K562 (cell line): ENCODE data around the gene FASTK. TPM values are rescaled to one million over a fixed set of nuclear protein-coding genes. Genes with fewer than 3 reads are reported as not detected.

Source experiments
- BCLAF1 ChIP-seq, 2 experiments: fragments of 450-650 bp in 1 of 2; IDR thresholded peaks; 2 replicates each; pipeline ENCODE4 v1.6.1; 2011 to 2017; ENCODE audit warnings: low read depth in 2 of 2, antibody characterized with exemption in 1 of 2, borderline replicate concordance in 1 of 2, low read length in 1 of 2, mild to moderate bottlenecking in 1 of 2, mixed read lengths in 1 of 2; ENCODE audit not compliant: control insufficient read depth in 1 of 2
- ETS2 ChIP-seq: IDR thresholded peaks from 2 replicates; pipeline ENCODE4 v1.6.1; 2016; ENCODE audit warnings: borderline replicate concordance, missing genetic modification characterization, mild to moderate bottlenecking, moderate library complexity, missing compliant biosample characterization; ENCODE audit not compliant: poor library complexity, severe bottlenecking
- FOXA1 ChIP-seq: fragments of 450-650 bp; IDR thresholded peaks from 2 replicates; pipeline ENCODE4 v1.6.1; 2016; ENCODE audit warnings: mild to moderate bottlenecking, borderline replicate concordance
- GABPB2 ChIP-seq: fragments of 250-450 bp; sonication (Bioruptor Pico); conservative IDR thresholded peaks from 2 replicates; pipeline ENCODE4 v1.5.1; 2021; ENCODE audit warnings: mild to moderate bottlenecking
- MAZ ChIP-seq, 2 experiments: fragments of 450-650 bp in 1 of 2; sonication (generic) in 1 of 2; formaldehyde crosslinking; IDR thresholded peaks in 1 of 2; conservative IDR thresholded peaks in 1 of 2; 2 replicates each; pipeline versions ENCODE4 v1.4.0 to v1.5.0; 2020; ENCODE audit warnings: mild to moderate bottlenecking in 1 of 2, missing genetic modification reagents in 1 of 2
- NR3C1 ChIP-seq: sonication (generic); formaldehyde crosslinking; IDR thresholded peaks from 2 replicates; pipeline ENCODE4 v1.8.1; 2022; ENCODE audit warnings: missing genetic modification reagents
- PBX2 ChIP-seq, 2 experiments: IDR thresholded peaks in 1 of 2; conservative IDR thresholded peaks in 1 of 2; 2 replicates each; pipeline ENCODE4 v1.6.1; 2016; ENCODE audit warnings: low read depth in 2 of 2, mild to moderate bottlenecking in 1 of 2, missing compliant biosample characterization in 1 of 2, missing genetic modification characterization in 1 of 2, moderate library complexity in 1 of 2
- POLR3A ChIP-seq: IDR thresholded peaks from 2 replicates; pipeline ENCODE4 v1.6.1; 2011; ENCODE audit warnings: borderline replicate concordance, mild to moderate bottlenecking, moderate library complexity; ENCODE audit not compliant: insufficient read length, insufficient read depth; ENCODE audit errors: extremely low read depth
- PTBP1 ChIP-seq: fragments of 200-400 bp; formaldehyde crosslinking; IDR thresholded peaks from 2 replicates; pipeline ENCODE4 v1.6.1; 2017; ENCODE audit warnings: low read depth, low read length
- SNAPC5 ChIP-seq: fragments of 250-450 bp; sonication (Bioruptor Pico); IDR thresholded peaks from 2 replicates; pipeline ENCODE4 v1.8.0; 2021; ENCODE audit warnings: moderate library complexity, mild to moderate bottlenecking, inconsistent platforms
- TCF15 ChIP-seq: fragments of 250-450 bp; sonication (Bioruptor Pico); IDR thresholded peaks from 2 replicates; pipeline ENCODE4 v1.8.0; 2022; ENCODE audit warnings: moderate library complexity, mild to moderate bottlenecking, inconsistent platforms
- USF1 ChIP-seq: sonication (generic); formaldehyde crosslinking; IDR thresholded peaks from 2 replicates; pipeline ENCODE4 v1.9.0; 2022; ENCODE audit warnings: mild to moderate bottlenecking, missing genetic modification reagents
- ZBTB7A ChIP-seq: IDR thresholded peaks from 2 replicates; pipeline ENCODE4 v1.6.1; 2011; ENCODE audit warnings: low read depth, mild to moderate bottlenecking, low read length, moderate library complexity, borderline replicate concordance; ENCODE audit not compliant: control insufficient read depth
- ZBTB9 ChIP-seq: fragments of 450-650 bp; formaldehyde crosslinking; IDR thresholded peaks from 2 replicates; pipeline ENCODE4 v1.4.0; 2020; ENCODE audit warnings: mild to moderate bottlenecking, moderate library complexity
- ZNF740 ChIP-seq, 3 experiments: fragments of 200-800 bp in 1 of 3; sonication (Bioruptor generic) in 1 of 3; sonication (generic) in 1 of 3; formaldehyde crosslinking in 1 of 3; IDR thresholded peaks; 2 replicates each; pipeline versions ENCODE4 v1.6.1 to v1.8.0; 2016 to 2022; ENCODE audit warnings: mild to moderate bottlenecking in 2 of 3, missing compliant biosample characterization in 2 of 3, missing genetic modification characterization in 2 of 3, missing genetic modification reagents in 1 of 3
- polyA plus RNA-seq, 8 experiments: library from polyadenylated mRNA; depleted of rRNA in 4 of 8; stranded (reverse) in 5 of 8; unstranded in 3 of 8; fragments of >200 nt; fragmentation: Nextera tagmentation in 2 of 8; fragmentation: Illumina TruSeq in 1 of 8; extraction: Ambion mirVana in 2 of 8; extraction: Trizol in 1 of 8; gene quantifications; 2 replicates each; pipeline versions ENCODE4 v1.2.1 to v1.2.3, GENCODE V29; 2011 to 2014; ENCODE audit warnings: inconsistent platforms in 1 of 8, missing spikeins in 1 of 8
- total RNA-seq, 7 experiments: library from RNA; depleted of rRNA in 6 of 7; stranded (reverse); fragments of >200 nt in 6 of 7; fragmentation: Illumina TruSeq in 2 of 7; extraction: Trizol in 2 of 7; gene quantifications; 2 replicates each; pipeline versions ENCODE4 v1.2.1 to v1.2.3, GENCODE V29; 2011 to 2021; ENCODE audit warnings: low replicate concordance in 1 of 7

FASTK gene
- total and polyA plus RNA-seq, 9 of the 15 experiments (the other 6 are each of a cell fraction or from before 2014, with no cell fraction given), result 0.51 to 150 (median 48.2) TPM

GRCh38 chr7:151028948-151029501 is 51.6 kb downstream of the FASTK start (continued):
- no peak for TF ChIP-seq POLR3A
- TF ChIP-seq BCLAF1 (IDR thresholded peaks at IDR 0.05; ENCODE audit: borderline replicate concordance in 1 of 2, control insufficient read depth in 1 of 2, low read depth in 2 of 2, low read length in 1 of 2), result no peak
- no peak for TF ChIP-seq SNAPC5 (CRISPR knock-in tag)
- TF ChIP-seq ZBTB9 (CRISPR knock-in tag), result no peak
- TF ChIP-seq GABPB2, result no peak
- TF ChIP-seq ETS2 (tag), result no peak
- TF ChIP-seq FOXA1, result no peak
- no peak for TF ChIP-seq ZNF740 (CRISPR knock-in tag; IDR thresholded peaks at IDR 0.05)
- peak in 1 of 2 experiments; percentile 35; a peak in 1 of 4 replicates for TF ChIP-seq ZNF740 (tag; IDR thresholded peaks at IDR 0.05)
- TF ChIP-seq ZBTB7A, result no peak
- TF ChIP-seq PBX2 (CRISPR knock-in tag; IDR thresholded peaks at IDR 0.05; ENCODE audit: low read depth), result no peak
- TF ChIP-seq PBX2 (tag; conservative IDR thresholded peaks at IDR 0.05; ENCODE audit: low read depth), result no peak
- TF ChIP-seq TCF15 (CRISPR knock-in tag), result no peak
- no peak for TF ChIP-seq PTBP1
- no peak for TF ChIP-seq NR3C1
- no peak for TF ChIP-seq MAZ (CRISPR knock-in tag; conservative IDR thresholded peaks at IDR 0.05 in 1 of 2, IDR thresholded peaks at IDR 0.05 in 1 of 2)
- TF ChIP-seq USF1 (CRISPR knock-in tag), result no peak
